NCI-H128 (cell line): ENCODE measurements around the gene SPNS3.
A peak's percentile ranks its signal among the peaks of the same experiment; 100 is the strongest.

Experiments
- DNase-seq: peaks from one replicate; lab custom pipeline; 2025; ENCODE audit not compliant: unreplicated experiment; lab: John Stamatoyannopoulos, UW

Gene SPNS3, protein sequence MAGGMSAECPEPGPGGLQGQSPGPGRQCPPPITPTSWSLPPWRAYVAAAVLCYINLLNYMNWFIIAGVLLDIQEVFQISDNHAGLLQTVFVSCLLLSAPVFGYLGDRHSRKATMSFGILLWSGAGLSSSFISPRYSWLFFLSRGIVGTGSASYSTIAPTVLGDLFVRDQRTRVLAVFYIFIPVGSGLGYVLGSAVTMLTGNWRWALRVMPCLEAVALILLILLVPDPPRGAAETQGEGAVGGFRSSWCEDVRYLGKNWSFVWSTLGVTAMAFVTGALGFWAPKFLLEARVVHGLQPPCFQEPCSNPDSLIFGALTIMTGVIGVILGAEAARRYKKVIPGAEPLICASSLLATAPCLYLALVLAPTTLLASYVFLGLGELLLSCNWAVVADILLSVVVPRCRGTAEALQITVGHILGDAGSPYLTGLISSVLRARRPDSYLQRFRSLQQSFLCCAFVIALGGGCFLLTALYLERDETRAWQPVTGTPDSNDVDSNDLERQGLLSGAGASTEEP

DNA sequence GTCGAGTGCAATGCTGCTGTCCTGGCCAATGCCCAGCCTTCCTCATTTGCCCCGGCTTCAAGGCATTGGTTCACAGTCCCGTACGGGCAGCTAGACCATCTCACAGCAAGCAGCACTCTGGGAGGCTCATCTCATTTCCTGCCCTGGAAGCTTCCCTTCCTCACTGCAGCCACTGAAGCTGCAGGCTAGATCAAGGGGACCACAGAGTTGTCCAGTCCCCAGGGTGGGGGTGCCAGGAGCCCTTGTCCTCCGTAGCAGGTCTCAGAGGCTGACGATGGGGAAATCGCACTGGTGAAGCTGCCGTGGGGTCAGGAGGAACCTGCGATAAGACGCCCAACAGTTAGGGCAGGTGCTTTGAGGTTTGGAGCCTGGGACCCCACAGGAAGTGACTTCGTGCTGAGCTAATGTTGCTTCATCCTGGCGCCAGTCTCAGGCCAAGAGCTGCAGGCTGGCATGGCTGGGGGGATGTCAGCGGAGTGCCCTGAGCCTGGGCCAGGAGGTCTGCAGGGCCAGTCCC, at the start of gene SPNS3:
Gene SPNS3 (plus strand): TSS at position 426 of the 517 bp plus-strand sequence. CDS start 28 bp downstream, at position 454.
- DNase-seq: no peak

DNA sequence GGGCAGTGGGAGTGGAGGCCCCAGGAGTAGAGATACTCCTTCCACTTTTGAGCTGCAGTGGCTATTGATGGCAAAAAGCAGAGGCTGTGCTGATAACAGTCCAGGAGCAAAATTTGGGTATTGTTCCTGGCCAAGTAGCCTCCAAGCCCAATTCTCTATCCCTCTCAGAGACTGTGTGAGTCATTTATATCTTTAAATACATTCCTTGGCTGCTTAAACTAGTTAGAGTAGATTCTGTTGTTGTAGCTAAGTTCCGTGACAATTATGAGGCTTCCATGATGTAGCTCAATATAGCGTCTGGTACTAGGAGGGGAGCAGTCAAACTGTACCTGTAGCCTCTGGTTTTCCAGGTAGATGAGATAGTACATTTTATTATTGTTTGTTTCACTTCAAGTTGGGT, 47.3 kb upstream of the SPNS3 start:
- no peak for DNase-seq

DNA sequence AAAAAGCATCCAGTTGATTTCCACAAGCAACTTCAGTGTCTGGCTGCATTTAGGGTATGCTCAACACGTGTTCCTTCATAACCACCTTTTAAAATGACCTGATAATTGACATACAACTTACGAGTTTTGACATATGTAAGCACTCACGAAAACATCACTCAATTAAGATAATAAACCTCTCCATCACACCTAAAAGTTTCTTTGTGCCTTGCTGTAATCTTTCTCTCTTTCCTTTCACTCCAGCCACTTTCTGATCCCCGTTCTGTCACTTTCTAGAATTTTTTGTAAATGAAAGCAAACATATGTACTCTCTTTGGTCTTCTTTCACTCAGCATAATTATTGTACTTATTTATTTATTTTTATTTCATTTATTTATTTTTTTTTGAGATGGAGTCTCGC, 46.6 kb upstream of the SPNS3 start:
- DNase-seq: no peak

DNA sequence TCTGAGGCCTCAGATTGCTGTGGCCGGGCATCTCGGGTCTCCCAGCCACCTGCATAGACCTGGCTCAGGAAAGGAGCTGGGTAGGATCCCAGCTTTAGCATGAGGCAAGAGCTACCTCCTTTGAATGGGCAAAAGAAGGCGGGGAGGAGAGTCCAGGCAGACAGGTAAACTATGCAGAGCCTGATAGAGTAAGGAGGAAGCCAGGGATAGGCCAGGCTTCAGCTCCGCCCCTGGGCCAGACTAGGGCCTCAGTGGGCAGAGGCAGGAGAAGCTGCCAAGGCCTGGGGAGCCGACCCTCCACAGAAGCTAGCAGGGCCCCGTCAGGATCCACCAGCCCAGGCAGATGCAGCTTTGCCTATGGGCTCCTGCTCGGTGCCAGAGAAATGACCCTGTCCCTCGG, 44.7 kb upstream of the SPNS3 start:
- no peak for DNase-seq

DNA sequence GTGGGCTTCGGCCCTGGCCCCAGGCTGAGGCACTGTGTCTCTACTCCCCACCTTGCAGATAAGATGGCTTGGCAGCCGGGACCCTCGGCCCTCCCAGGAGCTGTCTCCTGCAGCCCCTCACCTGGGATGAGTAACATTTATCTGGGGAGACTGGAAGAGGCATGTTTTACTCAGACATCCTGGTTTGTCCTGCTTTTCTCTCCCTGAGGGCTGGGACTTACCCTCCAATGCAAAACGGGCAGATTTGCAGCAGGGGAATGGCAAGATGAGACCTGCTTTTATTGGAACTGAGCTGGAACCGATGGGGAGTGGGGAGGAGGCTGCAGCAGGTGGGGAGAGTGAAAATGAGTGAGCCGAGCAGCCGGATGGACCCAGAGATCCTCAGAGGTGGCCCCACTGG, 39.9 kb upstream of the SPNS3 start:
- DNase-seq: no peak

DNA sequence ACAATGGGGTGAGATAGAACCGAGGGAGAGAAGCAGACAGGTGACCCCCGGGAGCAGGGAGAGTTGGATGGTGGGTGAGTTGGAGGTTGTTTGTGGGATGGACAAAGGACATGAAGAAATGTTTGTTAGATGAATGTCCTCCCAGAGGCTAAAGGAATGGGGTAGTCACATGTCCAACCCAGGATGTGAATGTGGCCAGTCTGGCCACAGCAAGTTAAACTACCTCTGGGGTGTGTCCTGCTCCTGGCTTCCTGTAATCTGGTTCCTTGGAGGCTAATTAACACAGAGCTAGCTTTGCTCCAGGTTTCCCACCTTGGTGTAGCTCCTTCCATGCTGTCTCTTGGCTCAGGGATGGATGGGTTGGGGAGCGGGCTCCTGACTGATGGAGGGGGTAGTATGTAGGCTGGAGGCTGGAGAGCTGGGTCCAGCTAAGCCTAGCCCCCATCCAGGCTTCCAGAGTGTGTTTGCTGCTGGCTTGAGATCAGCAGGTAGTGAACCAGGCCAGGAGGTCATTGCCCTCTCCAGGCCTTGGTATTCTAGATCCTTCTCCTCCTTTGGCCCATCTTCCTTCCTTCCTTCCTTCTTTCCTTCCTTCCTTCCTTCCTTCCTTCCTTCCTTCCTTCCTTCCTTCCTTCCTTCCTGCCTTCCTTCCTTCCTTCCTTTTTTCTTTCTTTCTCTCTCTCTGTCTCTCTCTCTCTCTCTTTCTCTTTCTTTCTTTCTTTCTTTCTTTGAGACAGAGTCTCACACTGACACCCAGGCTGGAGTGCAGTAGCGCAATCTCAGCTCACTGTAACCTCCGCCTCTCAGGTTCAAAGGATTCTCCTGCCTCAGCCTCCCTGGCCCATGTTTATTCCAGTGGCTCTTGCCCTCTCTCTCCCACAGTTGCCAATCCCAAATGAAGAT, 39.3 kb upstream of the SPNS3 start:
- DNase-seq: no peak

DNA sequence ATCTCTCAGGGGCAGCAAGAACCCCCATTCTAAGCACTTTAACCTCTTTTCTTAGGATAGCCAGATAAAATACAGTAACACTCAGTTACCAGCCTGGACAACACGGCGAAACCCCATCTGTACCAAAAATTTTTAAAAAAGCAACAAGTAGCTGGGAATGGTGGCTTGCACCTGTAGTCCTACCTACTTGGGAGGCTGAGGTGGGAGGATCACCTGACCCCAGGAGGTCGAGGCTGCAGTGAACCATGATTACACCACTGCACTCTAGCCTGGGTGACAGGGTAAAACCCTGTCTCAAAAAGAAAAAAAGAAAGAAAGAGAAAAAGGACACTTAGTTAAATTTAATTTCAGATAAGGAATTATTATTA, 38.6 kb upstream of the SPNS3 start:
- DNase-seq: no peak

DNA sequence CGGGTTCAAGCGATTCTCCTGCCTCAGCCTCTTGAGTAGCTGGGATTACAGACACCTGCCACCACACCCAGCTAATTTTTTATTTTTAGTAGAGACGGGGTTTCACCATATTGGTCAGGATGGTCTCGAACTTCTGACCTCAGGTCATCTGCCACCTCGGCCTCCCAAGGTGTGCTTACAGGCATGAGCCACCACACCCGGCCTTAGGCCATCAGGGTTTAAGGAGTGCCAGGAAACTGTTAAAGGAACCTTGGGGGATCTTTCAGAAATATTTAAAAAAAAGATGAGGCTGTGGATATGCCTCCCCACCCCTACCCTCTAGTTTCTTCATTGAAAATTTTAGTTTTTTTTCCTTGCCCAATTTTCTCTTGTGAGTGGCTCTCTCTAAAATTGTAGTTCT, 35.9 kb upstream of the SPNS3 start:
- no peak for DNase-seq

DNA sequence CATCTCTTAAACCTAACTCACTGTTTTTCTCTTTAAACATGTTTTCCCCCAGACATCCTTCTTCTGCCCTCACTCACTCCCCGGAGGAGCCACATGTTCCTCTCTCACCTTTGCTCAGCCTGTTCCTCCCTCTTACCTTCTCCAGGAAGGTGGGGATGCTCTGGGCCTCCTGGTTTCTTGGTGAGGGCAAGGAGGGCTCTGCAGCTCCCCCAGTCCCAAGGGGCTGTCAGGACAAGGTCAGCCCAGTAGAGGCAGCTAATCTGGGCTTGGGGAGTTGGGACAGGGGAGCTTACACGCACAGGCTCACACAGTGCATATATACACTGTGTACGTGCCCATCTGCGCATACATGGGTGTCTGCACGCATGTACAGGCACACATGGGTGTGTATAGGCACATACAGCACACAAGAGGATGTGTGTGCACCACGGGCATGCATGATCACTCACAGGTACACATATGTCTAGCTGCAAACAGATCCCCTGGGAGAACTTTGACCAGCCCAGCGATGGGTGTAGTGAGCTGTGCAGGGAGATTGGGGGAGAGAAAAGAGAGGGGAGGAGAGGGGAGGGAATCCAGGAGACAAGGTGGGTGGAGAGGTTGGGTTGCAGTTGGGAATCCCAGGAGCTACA, 28.6 kb upstream of the SPNS3 start:
- no peak for DNase-seq

DNA sequence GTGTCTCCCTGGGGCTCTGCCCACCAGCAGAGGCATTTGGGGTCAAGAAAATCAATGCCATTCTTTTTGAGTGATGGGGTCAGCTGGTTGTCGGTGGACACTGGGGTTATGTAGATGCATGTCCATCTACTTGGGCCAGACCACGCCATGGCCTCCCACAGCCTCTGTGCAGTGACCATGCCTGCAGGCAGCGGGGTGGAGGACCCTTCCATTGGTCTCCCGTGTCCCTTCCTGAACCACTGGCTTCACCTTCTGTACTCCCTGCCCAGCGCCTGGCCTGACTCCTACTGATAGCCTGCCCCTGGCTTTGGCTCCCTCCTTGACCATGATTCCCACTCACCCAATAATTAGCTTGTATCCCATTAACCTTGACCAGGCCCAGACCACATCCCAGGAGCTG, 28.0 kb upstream of the SPNS3 start:
- no peak for DNase-seq

DNA sequence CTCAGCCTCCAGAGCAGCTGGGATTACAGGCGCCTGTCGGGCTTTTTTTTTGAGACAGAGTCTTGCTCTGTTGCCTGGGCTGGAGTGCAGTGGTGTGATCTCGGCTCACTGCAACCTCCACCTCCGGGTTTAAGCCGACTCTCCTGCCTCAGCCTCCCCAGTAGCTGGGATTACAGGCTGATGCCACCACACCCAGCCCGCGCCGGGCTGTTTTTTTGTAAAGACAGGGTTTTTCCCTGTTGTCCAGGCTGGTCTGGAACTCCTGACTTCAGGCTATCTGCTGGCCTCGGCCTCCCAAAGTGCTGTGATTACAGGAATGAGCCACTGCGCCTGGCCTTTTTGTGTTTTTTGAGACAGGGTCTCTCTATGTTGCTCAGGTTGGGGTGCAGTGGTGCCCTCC, 27.4 kb upstream of the SPNS3 start:
- DNase-seq: no peak

DNA sequence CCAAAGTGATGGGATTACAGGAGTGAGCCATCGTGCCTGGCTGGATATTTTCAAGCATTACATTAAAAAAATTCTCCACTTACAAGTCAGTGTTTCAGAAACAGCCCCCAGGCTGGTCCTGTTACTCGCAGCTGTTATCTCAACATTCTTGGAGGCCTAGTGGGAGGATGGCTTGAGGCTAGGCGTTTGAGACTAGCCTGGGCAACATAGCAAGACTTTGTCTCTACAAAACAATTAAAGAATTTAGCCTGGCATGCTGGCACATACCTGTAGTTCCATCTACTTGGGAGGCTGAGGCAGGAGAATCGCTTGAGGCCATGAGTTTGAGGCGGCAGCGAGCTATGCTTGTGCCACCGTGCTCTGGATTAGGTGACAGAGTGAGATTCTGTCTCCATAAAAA, 26.5 kb upstream of the SPNS3 start:
- no peak for DNase-seq

DNA sequence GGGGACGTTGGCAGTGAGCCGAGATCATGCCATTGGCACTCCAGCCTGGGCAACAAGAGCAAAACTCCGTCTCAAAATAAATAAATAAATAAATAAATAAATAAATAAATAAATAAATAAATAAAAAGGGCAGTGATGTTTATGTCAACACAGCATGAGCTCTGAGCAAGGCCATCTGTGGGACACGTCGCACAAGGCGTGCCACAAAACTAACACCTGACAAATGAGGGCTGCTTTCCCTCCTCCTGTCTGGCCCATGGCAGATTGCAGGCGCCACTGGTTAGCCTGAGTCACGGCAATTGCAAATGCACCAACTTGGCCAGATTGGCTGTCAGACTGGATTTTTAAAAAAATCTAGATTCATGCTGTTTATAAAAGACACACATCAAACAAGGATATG, 25.9 kb upstream of the SPNS3 start:
- no peak for DNase-seq

DNA sequence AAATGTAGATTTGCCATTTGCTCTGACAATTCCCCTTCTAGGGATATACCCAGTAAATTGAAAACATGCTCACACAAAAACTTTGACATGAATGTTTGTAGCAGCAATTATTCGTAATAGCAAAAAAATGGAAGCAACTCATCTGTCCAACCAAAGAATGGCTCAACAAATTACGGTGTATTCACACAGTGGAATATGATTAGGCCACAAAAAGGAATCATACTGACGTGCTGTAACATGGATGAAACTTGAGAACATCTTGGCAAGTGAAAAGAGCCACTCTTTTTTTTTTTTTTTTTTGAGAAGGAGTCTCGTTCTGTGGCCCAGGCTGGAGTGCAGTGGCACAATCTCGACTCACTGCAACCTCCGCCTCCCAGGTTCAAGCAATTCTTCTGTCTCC, 24.1 kb upstream of the SPNS3 start:
- no peak for DNase-seq

DNA sequence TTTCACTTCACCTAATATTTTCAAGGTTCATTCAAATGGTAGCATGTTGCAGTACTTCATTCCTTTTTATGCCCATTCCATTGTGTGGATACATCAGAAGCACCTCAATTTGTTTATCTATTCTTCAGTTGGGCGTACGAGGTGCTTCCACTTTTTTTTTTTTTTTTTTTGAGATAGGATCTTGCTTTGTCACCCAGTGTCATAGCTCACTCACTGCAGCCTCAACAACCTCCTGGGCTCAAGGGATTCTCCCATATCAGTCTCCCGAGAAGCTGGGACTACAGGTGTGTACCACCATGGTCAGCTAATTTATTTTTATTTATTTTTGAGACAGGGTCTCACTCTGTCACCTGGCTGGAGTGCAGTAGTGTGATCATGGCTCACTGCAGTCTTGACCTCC, 22.5 kb upstream of the SPNS3 start:
- no peak for DNase-seq

DNA sequence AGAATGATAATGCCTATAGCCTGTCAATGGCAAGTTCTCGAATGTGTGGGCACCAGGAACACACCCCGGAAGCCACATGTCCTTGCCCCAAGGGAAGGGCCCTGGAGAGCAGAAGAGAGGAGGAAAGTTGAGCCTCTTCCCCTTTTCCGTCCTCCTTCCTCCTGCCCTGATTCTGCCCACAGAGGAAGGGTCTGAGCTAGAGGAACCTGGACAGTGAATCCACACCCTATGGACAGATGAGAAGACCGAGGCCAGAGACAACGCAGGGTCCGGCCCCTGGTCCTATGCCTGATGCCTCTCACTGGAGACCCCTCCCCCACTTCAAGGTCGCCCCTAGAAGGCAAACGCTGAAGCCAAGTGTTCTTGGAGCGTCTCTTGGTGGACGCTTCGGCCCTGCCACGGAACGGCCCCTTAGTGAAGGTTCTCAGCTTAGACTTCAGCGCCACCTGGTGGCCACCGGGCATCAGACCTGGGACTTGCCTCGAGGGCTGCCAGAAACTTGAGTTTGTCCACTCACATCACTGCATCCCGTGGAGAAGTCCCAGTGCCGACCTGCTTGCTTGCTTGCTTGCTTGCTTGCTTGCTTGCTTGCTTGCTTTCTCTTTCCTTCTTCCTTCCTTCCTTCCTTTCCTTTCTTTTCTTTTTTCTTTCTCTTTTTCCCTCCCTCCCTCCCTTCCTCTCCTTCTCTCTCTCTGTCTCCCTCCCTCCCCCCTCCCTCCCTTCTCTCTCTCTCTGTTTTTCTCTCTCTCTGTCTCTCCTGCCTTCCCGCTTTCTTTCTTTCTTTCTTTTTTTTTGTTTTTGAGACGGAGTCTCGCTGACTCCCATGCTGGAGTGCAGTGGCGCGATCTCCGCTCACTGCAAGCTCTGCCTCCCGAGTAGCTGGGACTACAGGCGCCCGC, 20.6 kb upstream of the SPNS3 start:
- DNase-seq: peak; percentile 54

DNA sequence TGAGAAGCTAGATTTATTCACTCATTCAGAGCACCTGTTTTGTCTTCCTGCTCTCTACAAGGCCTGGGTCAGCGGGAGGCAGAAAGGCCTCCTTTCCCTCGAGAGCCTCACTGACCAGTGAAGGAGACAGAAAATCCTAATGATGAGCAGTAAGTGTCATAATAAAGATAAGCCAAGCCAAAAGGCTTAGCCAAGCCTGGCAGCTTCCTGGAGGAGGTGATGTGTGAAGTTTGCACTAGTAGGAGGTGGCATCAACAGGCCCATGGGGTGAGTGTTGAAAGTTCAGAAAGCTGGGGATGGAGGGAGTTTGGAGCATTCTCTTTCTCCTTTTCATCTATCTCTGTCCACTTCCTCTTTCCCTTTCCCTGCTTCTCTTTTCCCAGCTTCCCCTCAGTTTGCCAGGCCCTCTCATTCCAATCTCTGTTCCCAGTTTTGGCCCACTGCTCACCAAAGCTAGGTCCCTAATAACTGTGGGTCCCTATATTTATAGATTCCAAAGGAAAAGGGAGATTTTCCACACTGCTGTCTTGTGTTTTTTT, 16.5 kb upstream of the SPNS3 start:
- DNase-seq: no peak

DNA sequence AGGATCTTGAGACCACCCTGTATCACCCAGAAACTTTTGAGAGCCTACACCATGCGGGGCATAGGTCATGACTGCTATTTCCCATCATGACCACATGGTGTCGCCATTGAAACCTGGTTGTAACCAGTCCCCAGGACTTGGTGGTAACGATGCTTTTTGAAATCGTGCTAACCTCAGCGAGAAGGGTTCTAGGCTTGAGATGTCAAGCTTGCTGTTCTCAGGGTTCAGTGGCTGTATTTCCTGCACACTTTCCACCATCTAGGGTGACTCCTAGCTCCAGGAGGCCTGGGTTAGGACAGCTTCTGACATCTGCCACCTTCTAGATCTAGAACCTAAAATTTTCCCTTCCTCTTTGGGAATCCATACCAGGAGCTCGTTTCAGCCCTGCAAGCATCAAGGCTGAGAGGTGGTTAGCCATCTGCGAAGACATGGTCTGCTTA, 13.0 kb upstream of the SPNS3 start:
- peak; percentile 13 for DNase-seq

DNA sequence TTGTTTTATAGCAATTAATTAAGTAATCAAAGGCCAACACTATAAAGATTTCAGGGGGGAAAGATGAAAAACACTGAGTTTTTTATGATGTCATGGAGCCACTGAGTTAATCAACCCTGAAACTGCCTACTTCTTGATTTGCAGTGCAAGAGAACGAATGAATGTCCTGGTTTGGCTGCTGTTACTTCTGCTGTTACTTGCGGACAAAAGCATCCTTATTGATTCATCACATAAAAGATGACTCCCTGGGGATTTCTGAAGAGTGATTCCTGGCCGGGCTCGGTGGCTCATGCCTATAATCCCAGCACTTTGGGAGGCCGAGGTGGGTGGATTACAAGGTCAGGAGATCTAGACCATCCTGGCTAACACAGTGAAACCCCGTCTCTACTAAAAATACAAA, 10.9 kb upstream of the SPNS3 start:
- DNase-seq: no peak

DNA sequence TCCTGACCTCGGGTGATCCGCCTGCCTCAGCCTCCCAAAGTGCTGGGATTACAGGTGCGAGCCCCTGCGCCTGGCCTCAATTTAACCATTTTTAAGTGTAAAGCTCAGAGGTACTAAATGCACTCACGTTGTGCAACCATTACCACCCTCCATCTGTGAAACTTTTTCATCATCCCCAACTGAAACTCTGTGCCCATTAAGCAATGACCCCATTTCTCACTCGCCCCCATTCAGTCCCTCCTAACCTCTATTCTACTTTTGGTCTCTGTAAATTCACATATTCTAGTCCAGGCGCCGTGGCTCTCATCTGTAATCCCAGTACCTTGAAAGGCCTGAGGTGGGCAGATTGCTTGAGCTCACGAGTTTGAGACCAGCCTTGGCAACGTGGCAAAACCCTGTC, 8.3 kb upstream of the SPNS3 start:
- no peak for DNase-seq
